DMS53 treated with DMSO at 0.1 percent for 48 hours (cell line): ENCODE results near the gene ADCY2.

ENCODE experiments used
- DNase-seq: peaks from one replicate; lab custom pipeline; 2025; ENCODE audit not compliant: unreplicated experiment; lab: John Stamatoyannopoulos, UW

The ADCY2 gene

GRCh38 chr5:7657153-7657552, 261.2 kb downstream of the ADCY2 start:
- no peak for DNase-seq

GRCh38 chr5:7659420-7659819, 263.5 kb downstream of the ADCY2 start:
- DNase-seq: no peak

- no peak for DNase-seq
These were observed 266.4 kb downstream of the ADCY2 start for GRCh38 chr5:7662289-7662688.

DNA sequence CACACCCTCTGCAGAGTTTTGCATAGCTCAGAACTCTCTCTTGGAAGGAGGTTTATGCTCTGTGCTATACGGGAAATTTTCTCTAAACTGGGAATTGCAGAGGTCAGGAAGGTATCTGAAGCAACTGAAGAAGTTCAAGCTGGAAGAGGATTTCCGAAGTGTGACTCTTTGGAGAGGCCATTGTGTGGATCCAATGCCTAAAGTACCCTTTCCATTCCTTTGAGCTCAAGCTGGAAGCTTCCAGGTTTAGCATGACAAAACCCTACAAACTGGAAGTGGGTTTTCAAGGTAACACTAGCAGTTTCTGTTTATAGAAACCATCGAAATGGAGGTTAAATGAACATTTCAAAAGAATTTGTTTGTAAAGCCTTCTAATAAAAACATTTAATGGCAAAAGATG, 267.9 kb downstream of the ADCY2 start:
- DNase-seq: no peak

GRCh38 chr5:7664208-7664607, 268.3 kb downstream of the ADCY2 start:
- DNase-seq: no peak

GRCh38 chr5:7667216-7667767, 271.4 kb downstream of the ADCY2 start:
- DNase-seq: no peak

DNA sequence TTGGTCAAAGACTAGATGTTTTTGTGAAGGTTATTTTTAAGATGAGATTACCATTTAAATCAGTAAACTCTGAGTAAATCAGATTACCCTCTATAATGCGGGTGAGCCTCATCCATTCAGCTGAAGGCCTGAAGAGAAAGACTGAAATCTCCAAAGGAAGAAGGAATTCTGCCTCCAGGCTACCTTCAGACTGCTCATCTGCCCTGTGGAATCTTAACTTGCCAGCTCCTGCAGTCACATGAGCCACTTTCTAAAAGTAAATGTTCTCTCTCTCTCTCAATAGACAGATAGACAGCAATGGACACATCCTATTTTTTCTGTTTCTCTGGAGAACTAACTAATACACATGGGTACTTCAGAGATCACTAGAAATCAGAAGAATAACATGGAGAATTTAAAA, 272.2 kb downstream of the ADCY2 start:
- DNase-seq: no peak

DNA sequence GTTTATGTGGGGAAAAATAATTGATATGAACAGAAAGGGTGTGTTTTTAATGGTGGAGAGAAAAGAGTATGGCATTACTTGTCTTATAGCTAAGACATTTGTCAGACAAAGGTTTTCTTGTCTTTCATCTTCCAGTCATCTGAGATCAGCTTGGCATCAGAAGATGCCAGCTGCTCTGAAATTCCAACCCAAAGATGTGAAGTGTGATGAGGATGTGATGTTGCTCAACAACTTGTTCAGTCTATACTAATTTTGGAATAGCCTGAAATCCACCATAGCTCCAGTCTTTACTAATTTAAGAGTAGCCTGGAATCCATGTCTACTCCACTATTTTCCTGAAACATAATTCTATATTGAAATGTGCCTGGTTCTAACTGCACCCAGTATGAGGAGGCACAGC, 272.7 kb downstream of the ADCY2 start:
- DNase-seq: no peak

- DNase-seq: no peak
These were observed 275.5 kb downstream of the ADCY2 start for GRCh38 chr5:7671381-7671993.

GRCh38 chr5:7673658-7674057, 277.7 kb downstream of the ADCY2 start:
- DNase-seq: no peak

DNA sequence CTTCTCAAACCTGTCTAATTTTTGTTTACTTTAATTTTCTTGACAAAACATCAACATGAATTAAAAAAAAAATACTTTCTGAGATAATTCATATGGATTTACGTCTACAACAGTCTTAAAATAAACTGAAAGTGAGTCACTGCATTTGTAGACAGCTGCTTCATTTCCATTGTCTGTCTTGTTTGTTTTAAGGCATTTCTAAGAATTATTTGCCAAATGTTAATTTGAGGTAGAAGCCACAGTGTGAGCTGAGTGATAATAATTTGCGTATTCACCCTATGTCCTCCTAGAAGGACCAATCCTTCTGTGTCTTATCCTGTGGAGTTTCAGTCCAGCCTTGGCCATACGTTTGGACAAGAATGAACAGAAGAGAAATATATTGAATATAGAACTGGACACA, 280.5 kb downstream of the ADCY2 start:
- DNase-seq: no peak

DNA sequence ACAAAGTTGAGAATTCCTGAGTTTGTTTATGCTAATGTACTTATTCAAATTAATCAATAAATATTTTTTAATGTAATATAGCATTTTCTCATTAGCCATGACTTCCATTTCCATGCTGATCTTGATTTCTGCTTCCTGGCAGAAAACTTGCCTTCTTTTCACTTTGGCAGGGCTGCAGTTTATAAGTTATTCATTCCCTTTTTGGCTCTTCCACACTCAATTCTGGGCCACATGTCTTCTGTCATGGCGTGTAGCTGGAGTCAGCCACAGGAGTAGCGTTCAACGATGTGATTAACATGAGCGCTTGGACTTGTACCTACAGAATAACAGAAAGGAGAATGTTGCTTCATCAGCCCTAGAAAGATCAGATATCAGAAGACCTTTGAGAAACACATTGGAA, 282.1 kb downstream of the ADCY2 start:
- DNase-seq: no peak

DNA sequence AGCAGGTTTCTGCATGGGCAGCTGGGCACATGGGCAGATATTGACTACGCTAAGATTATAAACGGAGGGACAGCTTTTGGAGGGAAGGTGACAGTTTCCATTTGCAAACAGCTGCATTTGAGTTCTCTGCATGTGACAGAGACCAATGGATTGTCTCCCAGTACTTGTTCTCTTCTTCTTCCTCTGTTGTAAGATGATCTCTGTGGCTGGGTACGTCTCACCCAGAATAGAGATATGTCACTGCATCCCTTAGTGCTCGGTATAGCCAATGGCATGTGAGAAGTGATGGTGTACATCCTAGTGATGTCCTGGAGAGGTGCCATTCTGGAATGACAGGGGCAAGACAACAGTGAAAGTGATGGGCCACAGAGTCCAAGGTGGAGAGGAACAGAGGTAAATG, 283.7 kb downstream of the ADCY2 start:
- no peak for DNase-seq

DNA sequence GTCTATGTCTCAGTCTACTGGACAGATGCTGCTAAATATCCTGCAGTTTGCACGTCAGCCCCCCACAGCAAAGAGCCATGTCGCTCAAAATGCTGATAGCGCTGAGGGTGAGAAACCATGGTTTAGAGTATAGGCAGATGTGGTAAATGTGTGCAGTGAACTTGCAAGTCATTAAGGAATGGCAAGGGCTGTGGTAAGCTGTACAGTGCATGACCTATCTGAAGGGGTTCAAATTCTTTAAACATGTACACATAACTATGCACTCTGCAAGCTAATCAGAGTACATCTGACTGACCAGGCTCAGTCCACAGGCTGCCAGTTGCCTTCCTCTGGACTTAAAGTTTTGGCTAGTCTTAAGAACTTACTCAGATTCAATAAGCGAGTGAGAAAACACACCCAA, 284.3 kb downstream of the ADCY2 start:
- DNase-seq: no peak

DNA sequence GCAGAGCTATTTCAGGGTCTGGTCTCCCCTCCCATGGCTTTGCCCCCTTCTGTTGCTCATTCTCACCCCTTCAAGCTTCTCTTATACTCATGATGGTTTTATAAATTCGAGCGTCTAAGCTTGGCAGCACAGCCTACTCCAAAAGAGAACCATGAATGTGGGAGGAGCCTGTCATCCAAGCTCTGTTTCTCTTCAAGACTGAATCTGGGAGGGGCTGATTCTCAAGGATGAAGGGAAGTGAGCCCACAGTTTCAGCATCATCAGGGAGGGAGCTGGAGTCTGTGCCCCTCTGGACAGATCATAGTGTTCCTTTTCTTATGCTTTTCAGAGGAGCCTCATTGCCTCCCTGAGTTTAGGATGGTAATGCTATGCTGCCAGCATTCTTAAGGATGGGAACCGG, 286.4 kb downstream of the ADCY2 start:
- DNase-seq: no peak

DNA sequence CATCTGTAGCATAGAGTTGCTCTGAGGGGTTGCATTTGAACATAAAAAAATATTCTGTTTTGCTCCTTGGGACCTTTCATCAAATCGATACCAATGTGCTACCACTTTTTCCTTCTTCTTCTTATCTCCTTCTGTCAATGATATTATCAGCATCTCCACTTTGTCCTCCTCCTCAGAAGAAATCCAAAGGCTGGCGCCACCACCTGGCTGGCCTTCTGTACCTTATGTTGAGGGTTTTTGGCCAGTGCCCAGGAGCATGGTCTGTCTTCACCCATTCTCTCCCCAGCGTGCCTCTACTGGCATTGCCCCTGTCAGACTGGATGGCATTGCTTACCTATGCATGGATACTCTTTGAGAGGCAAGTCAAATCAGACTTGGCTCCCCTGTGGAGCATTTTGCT, 287.8 kb downstream of the ADCY2 start:
- no peak for DNase-seq

DNA sequence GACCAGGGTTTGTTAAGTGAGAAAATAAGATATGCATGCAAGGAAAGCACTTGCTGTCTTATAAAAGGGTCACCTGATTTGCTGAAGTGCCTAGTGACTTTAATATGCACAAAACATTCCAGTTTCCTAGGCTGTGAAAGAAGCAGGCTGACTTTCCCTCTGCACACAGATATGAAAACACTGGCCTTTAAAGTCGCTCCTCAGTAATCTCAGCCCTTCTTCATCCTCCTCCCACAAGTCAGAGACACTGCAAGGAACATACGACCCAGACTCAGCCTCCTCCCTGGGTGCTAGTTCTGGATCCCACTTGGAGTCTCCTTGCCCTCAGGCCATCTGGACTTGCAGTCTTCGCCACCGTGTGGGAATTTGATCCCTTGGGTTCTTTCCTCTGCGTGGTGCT, 288.9 kb downstream of the ADCY2 start:
- DNase-seq: no peak

- no peak for DNase-seq
These were observed 290.9 kb downstream of the ADCY2 start for GRCh38 chr5:7686794-7687193.

DNA sequence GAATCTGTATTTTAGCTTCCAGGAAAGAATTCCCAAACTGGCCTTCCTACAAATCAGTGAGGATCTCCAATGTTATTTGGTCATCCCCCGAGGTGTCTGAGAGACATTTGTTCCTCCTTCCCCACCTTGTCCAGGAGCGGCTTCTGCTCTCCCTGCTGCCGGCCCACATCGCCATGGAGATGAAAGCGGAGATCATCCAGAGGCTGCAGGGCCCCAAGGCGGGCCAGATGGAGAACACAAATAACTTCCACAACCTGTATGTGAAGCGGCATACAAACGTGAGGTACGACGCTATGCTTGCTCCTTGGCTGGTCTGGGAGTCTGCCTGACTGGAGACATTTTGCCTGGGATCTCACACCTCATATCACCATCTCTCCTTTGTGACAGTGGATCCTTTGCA, 294.6 kb downstream of the ADCY2 start:
- DNase-seq: no peak

GRCh38 chr5:7705261-7705660, 309.3 kb downstream of the ADCY2 start:
- DNase-seq: no peak

- DNase-seq: no peak
These were observed 309.8 kb downstream of the ADCY2 start for GRCh38 chr5:7705736-7706135.

DNA sequence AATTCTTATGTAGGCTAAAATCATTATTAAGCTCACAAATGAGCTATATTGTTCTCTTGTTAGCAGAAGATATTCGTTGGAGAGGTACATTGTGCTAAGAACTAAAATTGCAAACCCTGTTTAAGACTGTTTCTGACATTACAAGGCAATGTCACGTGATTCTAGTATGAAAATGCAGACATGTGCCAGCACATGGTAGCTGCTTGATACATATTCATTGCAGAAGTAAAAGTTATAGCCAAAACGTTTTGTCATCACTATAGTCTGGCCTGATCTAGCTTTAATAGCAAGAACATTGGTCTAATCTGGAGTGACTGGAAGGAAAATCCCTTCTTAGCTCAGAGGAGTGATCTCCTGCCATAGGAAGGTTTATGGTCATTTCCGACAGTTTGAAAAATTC, 310.3 kb downstream of the ADCY2 start:
- DNase-seq: no peak

- no peak for DNase-seq
These were observed 318.2 kb downstream of the ADCY2 start for GRCh38 chr5:7714119-7714518.
